Hypothalamus (tissue), 51 donors: ENCODE measurements around the gene F12.

Source experiments
- DNase-seq, 51 donors: peaks; one replicate each; lab custom pipeline; 2025; lab: John Stamatoyannopoulos, UW

The F12 gene

DNA sequence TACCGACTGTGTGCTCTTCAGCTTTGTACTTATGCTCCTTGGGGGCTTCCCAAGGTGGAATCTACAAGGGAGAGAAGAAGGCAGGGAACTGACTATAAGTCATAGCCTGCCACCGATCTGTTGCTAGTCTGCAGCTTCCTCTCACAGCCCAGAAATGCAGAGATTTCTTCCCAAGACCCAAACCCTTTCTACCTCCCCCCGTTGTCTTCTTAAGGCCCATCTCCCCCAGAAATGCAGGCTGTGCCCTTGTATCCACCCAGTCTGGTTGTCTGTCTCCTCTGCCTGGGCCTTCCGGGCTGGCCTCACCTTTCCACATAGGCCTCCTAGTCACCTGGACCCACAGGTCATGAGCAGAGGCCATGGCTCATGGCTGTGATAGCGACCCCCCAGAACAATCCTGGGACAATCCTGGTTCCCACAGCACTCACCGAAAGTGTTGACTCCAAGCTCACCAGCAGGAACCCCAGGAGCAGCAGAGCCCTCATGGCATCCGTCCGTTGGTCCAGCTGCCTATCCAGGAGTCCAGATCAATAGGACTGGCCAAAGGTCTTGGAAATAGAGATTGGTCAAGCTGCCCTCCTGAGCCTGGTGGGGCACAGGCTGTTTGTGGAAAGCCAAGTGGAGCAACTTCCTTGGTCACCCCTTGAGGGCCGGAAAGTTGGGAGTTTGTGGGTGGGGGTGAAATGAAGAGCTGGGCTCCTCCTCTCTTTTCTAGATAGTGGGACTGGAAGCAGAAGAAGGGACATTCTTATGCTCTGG is at the start of gene F12:
F12 (minus strand) TSS at position 522 of the 759 bp plus-strand sequence; CDS start at position 485, 37 bp downstream.
- peak in 1 of 51 donors; percentile 7 for DNase-seq

GRCh38 chr5:177458912-177459350 is 49.6 kb upstream of the F12 start:
- DNase-seq, result peak in 17 of 51 donors; percentile 21 to 74 (median 39)

GRCh38 chr5:177457852-177458681 is 48.7 kb upstream of the F12 start:
- no peak for DNase-seq

GRCh38 chr5:177456976-177457851 is 47.9 kb upstream of the F12 start:
- peak in 47 of 51 donors; percentile 19 to 90 (median 72) for DNase-seq

DNA sequence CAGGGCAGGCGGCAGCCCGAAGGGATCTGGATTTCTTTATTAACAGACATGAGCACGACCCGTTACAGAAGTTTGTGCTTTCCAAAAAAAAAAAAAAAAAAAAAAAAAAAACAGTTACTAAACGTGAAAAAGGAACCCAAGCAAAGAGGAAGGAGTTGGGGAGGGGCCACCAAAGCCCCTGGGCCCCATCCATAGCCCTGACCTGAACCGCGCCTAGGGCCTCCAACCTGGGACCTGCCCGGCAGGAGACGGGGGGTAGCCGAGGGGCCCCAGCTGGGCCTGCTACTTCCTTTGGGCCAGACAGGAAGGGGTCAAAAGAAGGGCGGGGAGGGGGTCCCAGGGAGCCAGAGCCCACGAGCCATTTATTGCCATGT is 47.2 kb upstream of the F12 start:
- DNase-seq, result no peak

- peak; percentile 31 to 90 (median 73) for DNase-seq
Observed at GRCh38 chr5:177455661-177456590, 46.6 kb upstream of the F12 start.

DNA sequence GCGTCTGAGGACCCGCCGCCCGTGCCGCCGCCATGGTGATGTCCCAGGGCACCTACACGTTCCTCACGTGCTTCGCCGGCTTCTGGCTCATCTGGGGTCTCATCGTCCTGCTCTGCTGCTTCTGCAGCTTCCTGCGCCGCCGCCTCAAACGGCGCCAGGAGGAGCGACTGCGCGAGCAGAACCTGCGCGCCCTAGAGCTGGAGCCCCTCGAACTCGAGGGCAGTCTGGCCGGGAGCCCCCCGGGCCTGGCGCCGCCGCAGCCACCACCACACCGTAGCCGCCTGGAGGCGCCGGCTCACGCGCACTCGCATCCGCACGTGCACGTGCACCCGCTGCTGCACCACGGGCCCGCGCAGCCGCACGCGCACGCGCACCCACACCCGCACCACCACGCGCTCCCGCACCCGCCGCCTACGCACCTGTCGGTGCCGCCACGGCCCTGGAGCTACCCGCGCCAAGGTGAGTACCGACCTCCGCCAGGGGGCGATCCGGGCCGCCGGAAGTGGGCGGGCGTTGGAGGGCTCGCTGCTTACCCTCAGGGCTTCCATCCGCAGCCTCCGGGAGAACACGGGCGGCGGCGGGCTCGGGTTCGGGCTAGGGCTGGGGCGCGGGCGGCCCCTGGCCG is 45.8 kb upstream of the F12 start:
- DNase-seq, result peak in 38 of 51 donors; percentile 10 to 76 (median 46)

GRCh38 chr5:177454397-177455035 is 45.2 kb upstream of the F12 start:
- DNase-seq, result peak; percentile 23 to 95 (median 80)

- DNase-seq, result peak in 23 of 51 donors; percentile 25 to 78 (median 57)
Observed at GRCh38 chr5:177453852-177454396, 44.6 kb upstream of the F12 start.

GRCh38 chr5:177452688-177453638 is 43.6 kb upstream of the F12 start:
- DNase-seq, result peak in 26 of 51 donors; percentile 10 to 64 (median 46)

DNA sequence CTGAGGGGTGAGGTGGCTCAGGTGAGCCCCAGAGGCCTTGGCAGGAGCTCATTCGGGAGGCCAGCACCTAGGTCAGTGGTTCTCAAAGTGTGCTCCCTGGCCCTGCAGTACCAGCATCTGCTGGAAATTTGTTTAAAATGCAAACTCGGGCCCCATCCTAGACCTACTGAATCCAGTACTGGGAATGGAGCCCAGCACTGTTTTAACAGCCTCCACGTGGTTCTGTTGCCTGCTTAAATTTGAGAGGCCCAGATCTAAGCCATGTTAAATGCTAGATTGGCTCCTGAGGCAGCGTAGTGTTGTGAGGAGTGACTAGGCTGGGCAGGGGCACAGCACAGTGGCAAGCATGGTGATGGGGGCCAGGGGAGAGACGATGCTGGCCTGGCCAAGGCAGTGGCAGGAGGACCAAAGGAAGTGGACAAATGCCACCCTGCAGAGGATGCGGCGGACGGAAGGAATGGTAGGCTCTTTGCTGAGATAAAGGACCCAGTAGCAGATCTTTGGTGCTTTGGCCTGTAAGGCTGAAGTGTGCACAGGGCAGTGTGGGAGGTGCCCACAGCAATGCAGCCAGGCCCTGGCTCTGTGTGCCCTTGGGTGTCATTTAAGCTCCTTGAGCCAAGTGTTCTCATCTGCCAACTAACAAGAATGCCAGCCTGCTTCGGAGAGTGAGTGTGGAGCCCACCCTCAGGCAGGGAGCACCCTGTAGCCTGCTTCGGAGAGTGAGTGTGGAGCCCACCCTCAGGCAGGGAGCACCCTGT is 41.5 kb upstream of the F12 start:
- DNase-seq, result peak in 8 of 51 donors; percentile 18 to 50 (median 34)

GRCh38 chr5:177449140-177450061 is 40.0 kb upstream of the F12 start:
- DNase-seq, result no peak

DNA sequence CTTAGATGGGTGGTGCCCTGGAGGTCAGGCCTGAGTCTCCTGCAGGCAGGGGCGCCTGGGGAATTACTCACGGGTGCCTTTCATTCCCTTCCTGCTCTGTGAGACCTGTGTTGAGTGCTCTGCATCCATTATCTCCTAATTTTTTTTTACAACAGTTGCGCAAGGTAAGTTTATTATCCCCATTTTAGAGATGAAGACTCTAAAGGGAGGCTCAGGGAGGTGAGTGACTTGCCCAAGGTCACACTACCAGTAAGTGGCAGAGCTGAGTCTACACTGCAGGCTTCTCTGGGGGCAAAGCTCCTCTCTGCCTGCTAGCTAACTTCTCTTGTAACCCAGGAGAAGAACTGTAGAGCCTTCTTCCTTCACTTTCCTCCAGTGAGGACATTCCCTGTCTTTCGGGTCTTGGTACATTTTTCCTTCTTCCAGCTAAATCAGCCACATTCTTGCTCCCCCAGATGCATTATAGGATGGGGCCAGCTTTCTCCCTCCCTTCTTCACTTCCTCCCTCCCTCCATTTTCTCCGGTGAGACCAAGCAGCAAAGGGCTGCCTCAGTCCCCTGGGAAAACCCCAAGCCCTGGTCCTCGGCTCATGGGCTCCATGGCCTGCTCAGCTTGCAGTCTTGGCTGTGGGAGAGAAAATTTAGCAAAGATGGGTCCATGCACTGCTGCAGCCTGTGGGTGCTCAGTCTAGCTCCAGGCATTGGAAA is 39.0 kb upstream of the F12 start:
- DNase-seq, result no peak

GRCh38 chr5:177447611-177448243 is 38.4 kb upstream of the F12 start:
- peak in 50 of 51 donors; percentile 35 to 95 (median 80) for DNase-seq
